Midbrain (tissue), 1 donor: ENCODE measurements around the gene ACTR8.
"Not testable (repeated sequence)": the region's sequence is repeated elsewhere in the genome, so short reads cannot be mapped to it uniquely, and the experiment has no call there.

Source experiments
- DNase-seq: peaks from one replicate; lab custom pipeline; 2025; lab: John Stamatoyannopoulos, UW

Gene ACTR8, protein sequence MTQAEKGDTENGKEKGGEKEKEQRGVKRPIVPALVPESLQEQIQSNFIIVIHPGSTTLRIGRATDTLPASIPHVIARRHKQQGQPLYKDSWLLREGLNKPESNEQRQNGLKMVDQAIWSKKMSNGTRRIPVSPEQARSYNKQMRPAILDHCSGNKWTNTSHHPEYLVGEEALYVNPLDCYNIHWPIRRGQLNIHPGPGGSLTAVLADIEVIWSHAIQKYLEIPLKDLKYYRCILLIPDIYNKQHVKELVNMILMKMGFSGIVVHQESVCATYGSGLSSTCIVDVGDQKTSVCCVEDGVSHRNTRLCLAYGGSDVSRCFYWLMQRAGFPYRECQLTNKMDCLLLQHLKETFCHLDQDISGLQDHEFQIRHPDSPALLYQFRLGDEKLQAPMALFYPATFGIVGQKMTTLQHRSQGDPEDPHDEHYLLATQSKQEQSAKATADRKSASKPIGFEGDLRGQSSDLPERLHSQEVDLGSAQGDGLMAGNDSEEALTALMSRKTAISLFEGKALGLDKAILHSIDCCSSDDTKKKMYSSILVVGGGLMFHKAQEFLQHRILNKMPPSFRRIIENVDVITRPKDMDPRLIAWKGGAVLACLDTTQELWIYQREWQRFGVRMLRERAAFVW

DNA sequence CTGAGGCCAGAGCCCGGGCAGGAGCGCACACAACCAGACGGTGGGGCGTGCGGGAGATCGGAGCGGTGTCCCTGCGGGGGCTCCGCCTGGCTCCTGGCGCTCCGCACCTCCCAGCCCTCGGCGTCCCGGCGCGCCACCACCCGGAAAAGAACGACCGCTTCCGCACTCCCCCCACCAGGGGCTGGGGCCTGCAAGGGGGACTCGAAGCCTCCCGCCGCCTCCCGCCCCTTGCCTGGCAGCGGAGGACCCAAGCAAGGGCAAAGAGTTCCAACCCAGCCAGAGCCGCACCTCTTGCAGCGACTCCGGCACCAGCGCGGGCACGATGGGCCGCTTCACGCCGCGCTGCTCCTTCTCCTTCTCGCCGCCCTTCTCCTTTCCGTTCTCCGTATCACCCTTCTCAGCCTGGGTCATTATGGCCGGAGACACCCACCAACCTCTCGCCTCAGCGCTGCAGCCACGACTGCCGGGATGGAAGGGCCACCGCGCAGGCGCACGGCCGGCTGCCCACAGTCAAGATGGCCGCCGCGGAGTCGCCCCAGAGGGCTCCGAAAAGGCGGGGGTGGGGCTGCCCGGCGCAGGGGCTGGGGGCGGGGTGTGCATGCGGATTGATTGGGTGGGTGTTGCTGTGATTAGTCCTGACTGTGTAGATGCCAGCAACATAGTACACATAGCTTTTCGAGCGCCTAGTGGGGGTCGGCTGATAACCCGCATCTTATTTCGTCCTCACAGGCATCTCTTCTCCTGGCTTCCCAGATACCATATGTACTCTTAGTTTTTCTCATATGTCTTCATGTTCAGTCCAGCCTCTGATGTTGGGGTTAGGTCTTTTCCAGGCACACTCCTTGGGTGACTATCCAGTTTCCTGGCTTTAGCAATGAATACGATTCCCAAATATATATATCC lies at the start of gene ACTR8:
ACTR8 (minus strand) TSS at position 462 of the 903 bp plus-strand sequence; CDS start at position 411, 51 bp downstream.
- peak; percentile 89 for DNase-seq

DNA sequence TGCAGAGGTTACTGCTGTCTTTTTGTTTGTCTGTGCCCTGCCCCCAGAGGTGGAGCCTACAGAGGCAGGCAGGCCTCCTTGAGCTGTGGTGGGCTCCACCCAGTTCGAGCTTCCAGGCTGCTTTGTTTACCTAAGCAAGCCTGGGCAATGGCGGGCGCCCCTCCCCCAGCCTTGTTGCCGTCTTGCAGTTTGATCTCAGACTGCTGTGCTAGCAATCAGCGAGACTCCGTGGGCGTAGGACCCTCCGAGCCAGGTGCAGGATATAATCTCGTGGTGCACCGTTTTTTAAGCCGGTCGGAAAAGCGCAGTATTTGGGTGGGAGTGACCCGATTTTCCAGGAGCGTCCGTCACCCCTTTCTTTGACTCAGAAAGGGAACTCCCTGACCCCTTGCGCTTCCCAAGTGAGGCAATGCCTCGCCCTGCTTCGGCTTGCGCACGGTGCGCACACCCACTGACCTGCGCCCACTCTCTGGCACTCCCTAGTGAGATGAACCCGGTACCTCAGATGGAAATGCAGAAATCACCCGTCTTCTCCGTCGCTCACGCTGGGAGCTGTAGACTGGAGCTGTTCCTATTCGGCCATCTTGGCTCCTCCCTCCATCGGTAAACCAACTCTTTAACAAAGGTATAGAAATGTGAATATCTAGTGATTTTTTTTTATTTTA lies 45.4 kb upstream of the ACTR8 start:
- not testable (repeated sequence) for DNase-seq

DNA sequence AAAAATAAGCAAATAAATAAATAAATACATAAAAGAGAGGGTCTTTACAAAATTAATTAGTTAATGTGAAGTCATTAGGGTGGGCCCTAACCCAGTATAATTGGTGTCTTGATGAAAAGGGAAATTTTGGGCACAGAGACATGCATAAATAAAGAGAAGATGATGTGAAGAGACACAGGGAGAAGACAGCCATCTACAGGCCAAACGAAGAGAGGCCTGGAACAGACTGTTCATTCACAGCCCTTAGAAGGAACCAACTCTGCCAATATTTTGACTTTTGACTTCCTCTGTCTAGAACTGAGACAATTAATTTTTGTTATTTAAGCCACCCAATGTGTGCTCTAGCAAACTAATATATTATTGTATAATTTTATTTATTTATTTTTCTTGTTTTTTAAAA lies 39.3 kb upstream of the ACTR8 start:
- no peak for DNase-seq

DNA sequence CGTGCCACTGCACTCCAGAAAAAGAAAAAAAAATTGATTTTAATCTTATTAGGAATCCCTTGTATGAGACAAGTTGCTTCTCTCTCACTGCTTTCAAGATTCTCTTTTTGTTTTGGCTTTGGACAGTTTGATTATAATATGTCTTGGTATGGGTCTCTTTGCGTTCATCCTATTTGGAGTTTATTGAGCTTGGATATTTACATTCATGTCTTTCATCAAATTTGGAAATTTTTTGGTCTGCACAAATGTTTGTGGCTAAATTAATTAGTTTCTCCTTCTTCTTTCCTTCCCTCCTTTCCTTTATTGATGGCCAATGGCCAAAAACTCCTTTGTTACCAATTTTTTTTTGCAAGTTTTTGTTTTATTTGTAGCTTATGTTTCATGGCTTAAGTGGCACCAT lies 37.8 kb upstream of the ACTR8 start:
- no peak for DNase-seq

DNA sequence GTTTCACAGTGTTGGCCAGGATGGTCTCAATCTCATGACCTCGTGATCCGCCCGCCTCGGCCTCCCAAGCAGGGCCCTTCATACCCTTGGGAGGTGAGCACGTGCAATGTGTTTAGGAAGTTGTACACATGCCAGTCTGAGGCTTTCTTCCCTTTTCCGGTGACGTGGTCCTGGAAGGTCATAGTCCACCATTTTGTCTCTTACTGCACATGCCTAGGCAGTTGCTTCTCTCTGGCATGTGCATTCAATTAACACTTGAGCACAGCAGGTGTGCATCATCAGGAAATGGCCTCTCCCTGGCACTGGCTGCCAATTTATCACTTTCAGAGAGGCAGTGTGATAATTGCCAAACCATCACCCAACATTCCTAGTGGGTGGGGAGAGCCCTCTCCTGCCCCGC lies 31.4 kb upstream of the ACTR8 start:
- DNase-seq: no peak

DNA sequence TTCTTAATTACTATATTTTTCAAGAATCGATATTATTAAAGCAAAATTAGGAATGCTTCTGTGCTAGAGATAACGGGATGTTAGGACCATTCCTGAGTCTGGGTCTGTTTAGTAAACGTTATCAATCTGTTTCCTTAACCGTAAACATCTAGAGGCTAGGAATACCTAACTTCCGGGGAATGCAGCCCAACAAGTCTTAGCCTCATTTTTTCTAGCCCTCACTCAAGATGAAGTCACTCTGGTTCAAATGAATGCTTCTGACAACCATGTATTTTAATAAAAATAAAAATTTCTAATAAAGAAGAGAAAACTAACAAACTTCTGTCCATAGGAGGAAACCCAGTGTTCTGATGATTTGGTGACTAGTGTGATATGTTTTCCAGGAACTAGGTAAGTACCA lies 20.8 kb upstream of the ACTR8 start:
- DNase-seq: no peak

DNA sequence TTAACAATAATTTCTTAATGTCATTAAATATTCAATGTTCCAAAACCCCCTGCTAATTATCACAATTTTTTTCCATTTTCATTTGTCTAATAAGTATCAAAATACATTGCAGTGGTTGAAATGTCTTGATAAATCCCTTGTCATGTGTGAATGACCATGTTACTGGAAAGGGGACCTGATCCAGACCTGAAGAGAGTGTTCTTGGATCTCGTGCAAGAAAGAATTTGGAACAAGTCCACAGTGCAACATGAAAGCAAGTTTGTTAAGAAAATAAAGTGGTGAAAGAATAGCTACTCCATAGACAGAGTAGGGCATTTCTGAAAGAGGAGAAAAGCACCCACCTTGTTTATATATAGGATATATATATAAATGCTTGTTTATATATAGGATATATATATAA lies 20.1 kb upstream of the ACTR8 start:
- no peak for DNase-seq

DNA sequence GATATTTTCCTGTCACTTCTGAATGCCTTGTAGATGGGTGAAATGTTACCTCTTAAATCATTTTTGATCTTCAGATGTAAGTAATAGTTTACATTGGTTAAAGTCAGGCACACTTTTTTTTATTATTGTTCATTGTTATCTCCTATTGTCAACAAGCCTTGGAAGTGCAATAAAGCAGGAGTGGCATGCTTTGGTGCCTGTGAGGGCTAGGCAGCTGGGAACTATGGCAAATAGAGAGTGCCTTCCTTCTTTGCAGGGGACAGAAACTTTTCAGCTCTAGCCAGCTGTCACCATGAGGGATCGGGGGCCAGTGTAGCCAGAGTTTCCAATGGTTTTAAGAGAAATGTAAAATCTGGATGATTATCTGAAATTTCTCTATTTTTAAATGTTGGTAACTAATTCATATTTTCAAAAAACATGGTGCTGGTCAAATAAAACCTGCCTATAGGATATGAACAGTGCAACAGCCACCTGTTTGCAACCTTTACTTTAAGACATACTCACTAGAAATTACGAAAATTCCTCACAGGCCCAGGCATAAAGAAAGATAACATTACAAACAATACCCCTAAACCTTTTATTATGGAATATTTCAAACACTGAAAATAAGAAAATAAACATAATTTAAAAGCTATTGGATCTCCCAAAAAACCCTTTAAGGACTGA lies 18.8 kb upstream of the ACTR8 start:
- no peak for DNase-seq

DNA sequence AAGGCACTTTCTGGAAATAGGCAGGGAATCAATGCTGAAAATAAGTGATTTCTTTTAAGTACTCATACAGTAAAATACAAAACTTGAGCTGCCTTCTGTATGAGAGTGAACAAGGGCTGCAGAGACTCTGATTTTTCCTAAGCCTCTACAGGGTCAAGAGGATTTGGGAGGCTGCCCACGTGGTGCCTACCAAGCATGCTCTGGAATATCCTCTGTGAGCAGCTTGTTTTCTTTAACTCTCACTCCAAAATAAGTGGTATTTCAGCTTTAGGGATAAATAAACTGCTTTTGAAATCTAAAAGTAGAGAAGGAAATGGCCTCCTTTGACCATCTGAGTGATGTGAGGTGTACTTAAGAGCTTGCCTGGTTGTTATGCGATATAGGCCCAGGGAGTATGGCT lies 17.8 kb upstream of the ACTR8 start:
- DNase-seq: no peak

DNA sequence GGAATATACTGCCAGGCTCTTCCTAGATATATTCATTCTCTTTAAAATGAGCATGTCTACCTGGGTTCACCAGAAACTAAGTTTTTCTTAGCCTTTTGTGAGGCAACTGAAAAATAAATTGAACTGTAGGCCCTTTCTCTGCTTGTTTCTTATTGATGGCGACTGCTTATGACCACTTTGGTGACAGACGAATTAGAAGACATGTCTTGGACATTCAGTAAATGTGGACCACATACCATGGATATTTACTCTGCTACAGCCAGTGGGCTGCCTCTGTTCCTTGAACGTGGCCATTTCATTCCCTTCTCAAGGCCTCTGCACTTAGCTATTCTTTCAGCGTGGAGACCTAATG lies 10.3 kb upstream of the ACTR8 start:
- DNase-seq: no peak

DNA sequence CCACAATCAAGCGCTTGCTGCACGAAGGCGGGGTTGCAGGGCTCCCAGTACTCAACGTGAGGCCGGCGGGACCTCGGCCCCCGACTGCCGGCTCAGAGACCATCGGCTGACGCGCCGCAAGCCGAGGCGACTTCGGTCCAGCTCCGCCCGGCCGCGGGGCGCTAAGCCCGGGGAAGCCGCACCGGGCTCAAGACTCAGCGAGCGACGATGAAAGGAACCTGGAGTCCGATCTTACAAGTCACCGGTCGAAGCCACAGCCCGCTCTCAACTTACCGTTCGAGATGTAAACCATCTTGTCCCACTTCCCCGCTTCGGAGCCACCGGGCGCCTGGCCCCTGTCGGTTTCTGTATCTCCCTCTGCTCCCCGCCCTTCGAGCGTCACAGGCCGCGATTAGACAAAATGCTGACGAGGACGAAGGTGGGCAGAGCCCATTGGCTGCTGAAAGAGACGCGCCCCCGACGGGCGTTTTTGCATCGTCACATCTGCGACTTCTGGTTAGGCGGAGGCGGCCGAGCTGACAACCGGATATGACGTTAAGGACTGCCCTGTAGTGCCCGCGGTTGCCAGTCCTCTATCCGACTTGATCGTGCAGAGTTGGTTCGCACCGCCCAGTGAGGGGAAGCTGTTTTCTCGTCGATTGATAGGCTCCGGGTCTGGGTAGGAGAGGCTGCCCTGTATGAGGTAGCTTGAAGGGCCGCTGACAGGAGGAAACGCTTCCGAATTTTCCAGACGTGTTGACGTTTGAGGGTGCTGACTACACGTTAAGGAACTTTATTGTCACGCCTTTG lies 9.7 kb upstream of the ACTR8 start, which contains the start of gene SELENOK:
SELENOK (minus strand) TSS at position 363 of the 789 bp plus-strand sequence.
- DNase-seq: peak; percentile 100

DNA sequence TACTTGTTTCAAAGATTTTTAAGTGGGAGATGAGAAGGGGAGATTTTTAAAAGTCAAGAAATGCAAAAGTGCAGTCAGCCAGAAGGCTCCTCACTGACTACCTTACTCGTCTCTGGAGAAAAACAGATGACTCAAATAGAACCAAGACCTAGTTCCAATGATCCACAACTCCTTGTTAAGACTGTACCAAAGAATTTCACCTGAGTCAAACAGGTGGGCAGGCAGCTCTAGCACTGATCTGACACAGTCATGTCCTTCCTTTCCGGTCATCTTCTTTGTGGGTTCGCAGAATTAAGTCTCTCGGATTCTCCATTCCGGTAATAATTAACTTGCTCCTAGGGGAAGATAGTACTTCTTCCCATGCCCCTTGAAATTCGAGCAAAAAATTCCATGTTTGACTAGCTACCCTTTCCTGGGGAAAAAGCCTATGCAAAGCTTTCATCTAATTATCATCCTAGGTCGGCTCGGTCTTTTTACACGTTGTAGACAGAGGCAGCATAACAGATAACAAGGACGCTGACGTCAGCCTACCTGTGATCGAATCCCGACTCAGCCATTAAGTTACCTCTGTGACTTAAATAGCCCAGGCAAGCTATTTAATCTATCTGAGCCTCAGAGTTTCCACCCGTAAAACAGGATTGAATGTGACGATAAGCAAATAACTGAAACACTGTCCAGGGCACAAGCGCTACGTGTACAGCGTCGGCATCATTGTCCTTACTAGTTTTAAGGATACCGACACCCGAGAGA lies 8.9 kb upstream of the ACTR8 start:
- no peak for DNase-seq

DNA sequence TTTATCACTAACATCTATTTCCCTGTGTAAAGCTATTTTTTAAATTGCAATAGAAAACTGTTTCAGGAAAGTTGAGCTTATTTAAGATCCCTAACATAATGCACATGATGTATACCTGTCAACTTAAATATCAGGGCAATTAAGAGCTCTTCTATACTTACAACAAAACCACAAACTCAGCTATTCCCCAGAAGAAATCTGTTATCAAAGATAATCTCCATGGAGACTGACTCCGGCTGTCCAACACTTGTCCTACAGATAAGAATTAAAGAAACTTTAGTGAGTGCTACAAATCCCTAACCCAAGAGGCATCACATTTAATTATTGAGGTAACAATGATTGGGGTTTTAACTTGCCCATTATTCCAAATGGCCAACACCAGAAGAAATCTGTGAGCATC lies 6.3 kb upstream of the ACTR8 start:
- no peak for DNase-seq

DNA sequence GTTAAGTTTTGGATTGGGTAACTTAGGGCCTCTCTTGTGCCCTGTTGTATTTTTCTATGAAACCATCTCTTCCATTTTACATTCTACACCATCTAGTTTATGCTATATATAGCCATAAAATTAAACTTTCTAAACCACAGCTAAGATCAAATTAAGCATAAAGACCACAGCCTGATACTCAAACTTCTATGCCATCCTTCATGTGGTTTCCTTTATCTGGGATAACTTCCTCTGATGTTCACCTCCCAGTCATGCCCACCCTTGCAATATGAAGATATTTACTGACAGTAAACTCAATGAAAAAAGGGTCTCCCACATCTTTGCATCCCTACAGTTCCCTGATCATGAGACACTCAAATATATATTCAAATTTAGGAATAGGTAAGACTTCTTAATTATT lies 5.5 kb upstream of the ACTR8 start:
- DNase-seq: no peak

DNA sequence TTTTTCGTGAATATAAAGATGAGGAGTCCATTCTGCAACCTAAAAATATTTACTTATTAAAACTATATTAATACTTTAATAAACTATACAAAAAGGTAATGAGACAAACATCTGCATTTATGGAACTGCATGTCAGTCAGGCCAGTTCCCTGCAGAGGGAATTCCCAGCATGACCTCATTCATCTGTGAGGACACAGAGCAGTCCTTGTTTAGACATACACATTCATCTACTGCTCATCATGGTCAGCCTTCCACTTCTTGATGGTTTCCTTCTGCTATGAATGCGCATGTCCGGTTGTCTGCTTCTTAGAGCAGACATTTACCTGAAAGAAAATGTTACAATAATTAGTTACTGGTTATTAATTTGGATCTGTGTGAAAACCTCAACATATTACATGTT lies 3.3 kb upstream of the ACTR8 start:
- peak; percentile 14 for DNase-seq

DNA sequence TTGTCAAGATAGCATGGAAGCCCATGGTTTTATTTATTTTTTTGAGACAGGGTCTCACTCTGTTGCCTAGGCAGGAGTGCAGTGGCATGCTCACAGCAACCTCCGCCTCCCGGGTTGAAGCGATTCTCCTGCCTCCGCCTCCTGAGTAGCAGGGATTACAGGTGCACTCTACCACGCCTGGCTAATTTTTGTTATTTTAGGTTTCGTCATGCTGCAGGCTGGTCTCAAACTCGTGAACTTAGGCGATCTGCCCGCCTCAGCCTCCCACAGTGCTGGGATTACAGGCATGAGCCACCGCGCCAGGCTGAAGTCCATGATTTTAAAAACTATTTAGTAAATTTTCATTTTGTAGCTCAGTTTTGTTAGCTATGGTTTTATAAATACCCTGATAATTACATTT lies 2.7 kb upstream of the ACTR8 start:
- no peak for DNase-seq

DNA sequence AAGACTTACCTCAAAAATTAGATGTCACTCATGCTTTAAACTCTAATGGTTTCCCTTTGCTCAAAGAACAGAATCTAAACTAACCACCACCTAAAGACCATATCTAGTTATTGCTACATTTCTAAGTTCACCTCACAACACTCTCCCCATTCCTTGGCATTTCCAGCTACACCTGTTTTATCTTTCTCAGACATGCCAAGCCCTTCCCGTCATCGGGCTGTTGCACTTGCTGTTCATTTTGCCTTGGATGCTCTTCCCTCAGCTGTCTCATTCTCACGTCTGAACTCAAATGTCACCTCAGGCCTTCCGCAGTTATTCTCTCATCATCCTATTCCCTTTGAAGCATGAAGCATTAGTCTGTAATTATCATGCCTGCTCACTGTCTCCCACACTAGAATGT lies 1.1 kb upstream of the ACTR8 start:
- DNase-seq: no peak

DNA sequence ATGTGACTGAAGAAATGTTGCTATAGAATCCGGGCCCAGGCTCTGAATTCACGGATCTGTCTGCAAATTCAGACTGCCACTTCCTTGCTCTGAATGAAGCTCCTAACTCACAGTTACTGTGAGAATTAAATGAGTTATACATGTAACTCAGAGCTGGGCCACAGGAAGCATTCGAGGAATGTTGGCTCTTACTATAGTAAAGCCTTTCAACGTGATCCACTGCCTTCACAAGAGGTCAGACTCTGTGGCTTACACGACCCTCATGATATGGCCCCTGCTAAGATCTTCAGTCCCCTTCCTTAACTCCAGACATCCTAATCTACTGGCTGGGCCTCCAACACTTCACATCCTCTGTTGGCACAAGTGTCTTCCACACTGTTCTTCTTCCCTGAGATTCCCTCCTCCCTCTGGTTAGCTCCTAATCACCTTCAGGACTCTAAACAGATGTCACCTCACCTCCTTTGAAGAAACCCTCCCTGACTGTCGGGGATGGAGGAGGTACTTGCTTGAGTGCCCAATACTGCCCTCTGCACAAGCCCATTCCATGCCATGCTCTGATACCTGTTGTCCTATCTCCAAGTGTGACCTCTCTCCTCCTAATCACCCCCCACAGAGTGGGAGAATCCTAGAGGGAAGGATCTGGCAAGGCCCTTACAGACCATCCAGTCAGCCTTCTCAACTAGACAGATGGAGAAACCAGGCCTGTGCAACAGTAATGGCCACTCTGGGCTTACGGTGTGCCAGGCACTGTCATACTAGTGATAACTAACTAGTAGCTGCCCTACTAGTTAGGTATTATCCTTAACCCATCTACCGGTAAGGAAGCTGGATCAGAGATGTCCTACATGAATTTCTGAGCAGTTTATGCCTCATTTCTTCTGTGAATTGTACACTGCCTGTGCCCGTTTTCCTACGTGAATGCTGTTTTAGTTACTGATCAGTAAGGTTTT lies 1.3 kb downstream of the ACTR8 start:
- DNase-seq: no peak
